Tibial artery (tissue), 4 donors: ENCODE measurements around the gene DIRAS1.

Source experiments
- DNase-seq, 2 donors: peaks; one replicate each; pipeline ENCODE4 v3.0.0-alpha.2; 2019
- H3K27ac ChIP-seq, 2 donors: fragments of 200-600 bp; sonication (generic) in 1 of 2; 1 replicate in 1 of 2; 2 replicates in 1 of 2; pipeline ENCODE4 v1.5.1; 2018 to 2019; ENCODE audit warnings: mild to moderate bottlenecking in 1 of 2
- H3K27me3 ChIP-seq, 2 donors: fragments of 200-600 bp; sonication (generic) in 1 of 2; one replicate each; pipeline versions ENCODE4 v1.5.1 to v1.6.0; 2016 to 2019
- H3K36me3 ChIP-seq, 3 donors: fragments of 200-600 bp; sonication (generic) in 2 of 3; one replicate each; pipeline ENCODE4 v1.5.1; 2016 to 2019; ENCODE audit warnings: mild to moderate bottlenecking in 2 of 3
- H3K4me1 ChIP-seq, 4 donors: fragments of 200-600 bp; sonication (generic) in 2 of 4; 1 replicate in 3 of 4; 2 replicates in 1 of 4; pipeline ENCODE4 v1.5.1; 2016 to 2019
- H3K4me3 ChIP-seq, 2 donors: fragments of 200-600 bp; sonication (generic) in 1 of 2; 1 replicate in 1 of 2; 2 replicates in 1 of 2; pipeline ENCODE4 v1.5.1; 2018 to 2019; ENCODE audit warnings: mild to moderate bottlenecking in 2 of 2
- H3K9me3 ChIP-seq, 3 donors: fragments of 200-600 bp; sonication (generic) in 1 of 3; one replicate each; pipeline ENCODE4 v1.5.1; 2016 to 2019
- CTCF ChIP-seq, 2 experiments: fragments of 200-600 bp in 1 of 2; fragments of 450-650 bp in 1 of 2; IDR thresholded peaks; one replicate each; pipeline ENCODE4 v1.5.1; 2017 to 2019; ENCODE audit warnings: antibody characterized with exemption in 2 of 2, mild to moderate bottlenecking in 1 of 2, moderate library complexity in 1 of 2
- intact Hi-C: fragments of 100-400 bp; cut with DNase I; formaldehyde crosslinking; loops from one replicate; pipeline ENCODE4 v1.15.0; 2023; ENCODE audit warnings: low total_unique reads

DIRAS1 gene

GRCh38 chr19:2719232-2719735 lies 1.9 kb downstream of the DIRAS1 start:
- intact Hi-C loops, result no loop called here
- H3K4me1 ChIP-seq, result peaks cover 7 to 36% (median 33%) of the 10 kb centered on the region in 4 donors
- DNase-seq, result no peak
- H3K9me3 ChIP-seq, result peaks cover 0 to 16% (median 9%) of the 10 kb centered on the region in 3 donors
- peaks cover 4 to 78% of the 10 kb centered on the region in 2 donors for H3K27me3 ChIP-seq
- no peak overlapping the region for H3K4me3 ChIP-seq
- no peaks in the 10 kb centered on the region for H3K36me3 ChIP-seq
- H3K27ac ChIP-seq, result no peak overlapping the region
- no peak for TF ChIP-seq CTCF (IDR thresholded peaks at IDR 0.05)

GRCh38 chr19:2717638-2718541 lies 3.3 kb downstream of the DIRAS1 start:
- intact Hi-C loops, result no loop called here
- peaks cover 4 to 25% (median 23%) of the 10 kb centered on the region in 4 donors for H3K4me1 ChIP-seq
- TF ChIP-seq CTCF (IDR thresholded peaks at IDR 0.05), result no peak

GRCh38 chr19:2716722-2717637 lies 4.2 kb downstream of the DIRAS1 start:
- Histone ChIP-seq H3K36me3 (no peaks in the 10 kb centered on the region), H3K4me1 (peaks cover 0 to 19% (median 18%) of the 10 kb centered on the region in 4 donors), H3K27ac (no peak overlapping the region), H3K4me3 (no peak overlapping the region), H3K9me3 (peaks cover 0 to 16% (median 9%) of the 10 kb centered on the region in 3 donors), H3K27me3 (peaks cover 4 to 84% of the 10 kb centered on the region in 2 donors)
- no peak for DNase-seq
- no peak for TF ChIP-seq CTCF (IDR thresholded peaks at IDR 0.05)
- intact Hi-C loops, result no loop called here

More at GRCh38 chr19:2717638-2718541, 3.3 kb downstream of the DIRAS1 start:
- no peak overlapping the region for H3K4me3 ChIP-seq
- no peak overlapping the region for H3K27ac ChIP-seq
- no peak for DNase-seq
- H3K36me3 ChIP-seq, result no peaks in the 10 kb centered on the region
- H3K9me3 ChIP-seq, result peaks cover 0 to 16% (median 9%) of the 10 kb centered on the region in 3 donors
- H3K27me3 ChIP-seq, result peaks cover 4 to 83% of the 10 kb centered on the region in 2 donors

- TF ChIP-seq CTCF (IDR thresholded peaks at IDR 0.05), result no peak
- H3K4me3 ChIP-seq, result no peak overlapping the region
- H3K9me3 ChIP-seq, result peaks cover 0 to 16% (median 9%) of the 10 kb centered on the region in 3 donors
- intact Hi-C loops, result no loop called here
- no peak overlapping the region for H3K27ac ChIP-seq
- no peak for DNase-seq
- no peaks in the 10 kb centered on the region for H3K36me3 ChIP-seq
- H3K4me1 ChIP-seq, result peaks cover 0 to 14% (median 14%) of the 10 kb centered on the region in 4 donors
- peaks cover 4 to 84% of the 10 kb centered on the region in 2 donors for H3K27me3 ChIP-seq
Measured at GRCh38 chr19:2716275-2716650, 4.9 kb downstream of the DIRAS1 start.

- no peak for TF ChIP-seq CTCF (IDR thresholded peaks at IDR 0.05)
- intact Hi-C loops, result no loop called here
- no peak overlapping the region for H3K4me3 ChIP-seq
- DNase-seq, result no peak
- H3K36me3 ChIP-seq, result no peaks in the 10 kb centered on the region
- H3K9me3 ChIP-seq, result peaks cover 0 to 16% (median 9%) of the 10 kb centered on the region in 3 donors
- no peak overlapping the region for H3K27ac ChIP-seq
- peaks cover 4 to 86% of the 10 kb centered on the region in 2 donors for H3K27me3 ChIP-seq
- H3K4me1 ChIP-seq, result peaks cover 0 to 10% (median 10%) of the 10 kb centered on the region in 4 donors
Measured at GRCh38 chr19:2715470-2716274, 5.5 kb downstream of the DIRAS1 start.
